Measurements from ENCODE around the gene CMTM4. TPM values are rescaled to one million over a fixed set of nuclear protein-coding genes. Genes with fewer than 3 reads are reported as not detected.

The CMTM4 gene
- total and polyA plus RNA-seq, 11 donors, result 4.5 to 22.5 (median 12.2) TPM

GRCh38 chr16:66592814-66593213 is 103.7 kb downstream of the CMTM4 start:
- H3K27me3 ChIP-seq, result no peaks in the 10 kb centered on the region
- H3K36me3 ChIP-seq, result no peaks in the 10 kb centered on the region
- H3K4me1 ChIP-seq, result peaks cover 0 to 21% (median 0%) of the 10 kb centered on the region in 12 donors
- H3K27ac ChIP-seq, result no peak overlapping the region
- intact Hi-C loops (cut with DNase I), result no loop called here
- peaks cover 0 to 4% (median 0%) of the 10 kb centered on the region in 12 donors for H3K9me3 ChIP-seq
- TF ChIP-seq, protein P1, sequence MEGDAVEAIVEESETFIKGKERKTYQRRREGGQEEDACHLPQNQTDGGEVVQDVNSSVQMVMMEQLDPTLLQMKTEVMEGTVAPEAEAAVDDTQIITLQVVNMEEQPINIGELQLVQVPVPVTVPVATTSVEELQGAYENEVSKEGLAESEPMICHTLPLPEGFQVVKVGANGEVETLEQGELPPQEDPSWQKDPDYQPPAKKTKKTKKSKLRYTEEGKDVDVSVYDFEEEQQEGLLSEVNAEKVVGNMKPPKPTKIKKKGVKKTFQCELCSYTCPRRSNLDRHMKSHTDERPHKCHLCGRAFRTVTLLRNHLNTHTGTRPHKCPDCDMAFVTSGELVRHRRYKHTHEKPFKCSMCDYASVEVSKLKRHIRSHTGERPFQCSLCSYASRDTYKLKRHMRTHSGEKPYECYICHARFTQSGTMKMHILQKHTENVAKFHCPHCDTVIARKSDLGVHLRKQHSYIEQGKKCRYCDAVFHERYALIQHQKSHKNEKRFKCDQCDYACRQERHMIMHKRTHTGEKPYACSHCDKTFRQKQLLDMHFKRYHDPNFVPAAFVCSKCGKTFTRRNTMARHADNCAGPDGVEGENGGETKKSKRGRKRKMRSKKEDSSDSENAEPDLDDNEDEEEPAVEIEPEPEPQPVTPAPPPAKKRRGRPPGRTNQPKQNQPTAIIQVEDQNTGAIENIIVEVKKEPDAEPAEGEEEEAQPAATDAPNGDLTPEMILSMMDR (IDR thresholded peaks at IDR 0.05), result no peak
- TF ChIP-seq POLR2A (IDR thresholded peaks at IDR 0.05), result no peak
- no peak overlapping the region for H3K4me3 ChIP-seq
- ATAC-seq (no peak), DNase-seq (no peak)
- 94 to 99% (median 97%) methylated on average over 3 of the region's 3 CpGs for WGBS, 4 donors

- ATAC-seq (no peak), DNase-seq (no peak)
- no peak for TF ChIP-seq POLR2A (IDR thresholded peaks at IDR 0.05)
- TF ChIP-seq, protein P1 (IDR thresholded peaks at IDR 0.05), result no peak
- Histone ChIP-seq H3K36me3 (no peaks in the 10 kb centered on the region), H3K27me3 (no peaks in the 10 kb centered on the region), H3K4me1 (peaks cover 0 to 27% (median under 1%) of the 10 kb centered on the region in 12 donors), H3K27ac (no peak overlapping the region), H3K4me3 (no peak overlapping the region), H3K9me3 (peaks cover 0 to 4% (median 0%) of the 10 kb centered on the region in 12 donors)
- 86 to 94% (median 89%) methylated on average over 3 of the region's 3 CpGs for WGBS, 4 donors
- intact Hi-C loops (cut with DNase I), result no loop called here
Observed at GRCh38 chr16:66592241-66592640, 104.3 kb downstream of the CMTM4 start.

DNA sequence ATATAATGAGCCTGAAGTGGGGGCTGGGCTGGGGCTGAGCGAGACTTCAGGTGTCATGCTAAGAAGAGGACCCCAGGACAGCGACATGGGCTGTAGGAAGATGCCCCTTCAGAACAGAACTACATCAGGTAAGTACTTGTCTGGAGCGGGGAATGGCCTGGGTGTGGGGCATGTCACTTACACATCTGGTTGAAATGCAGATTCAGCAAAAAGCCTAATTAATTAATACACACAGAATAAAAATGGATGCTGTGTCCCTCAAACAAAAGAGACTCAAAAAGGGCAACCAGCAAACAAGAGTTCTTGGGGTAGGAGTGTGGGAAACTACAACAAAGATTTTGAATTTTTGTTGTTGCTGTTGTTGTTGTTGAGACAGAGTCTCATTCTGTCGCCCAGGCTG is 105.5 kb downstream of the CMTM4 start:
- H3K27me3 ChIP-seq, result no peaks in the 10 kb centered on the region
- peaks cover 0 to 4% (median 0%) of the 10 kb centered on the region in 12 donors for H3K9me3 ChIP-seq
- ATAC-seq (no peak), DNase-seq (no peak)
- no peak for TF ChIP-seq POLR2A (IDR thresholded peaks at IDR 0.05)
- TF ChIP-seq, protein P1 (IDR thresholded peaks at IDR 0.05), result no peak
- WGBS, 4 donors, result 83 to 95% (median 94%) methylated on average over 4 of the region's 4 CpGs
- H3K4me1 ChIP-seq, result peaks cover 0 to 39% (median 4%) of the 10 kb centered on the region in 12 donors
- no peak overlapping the region for H3K27ac ChIP-seq
- intact Hi-C loops (cut with DNase I), result no loop called here
- no peaks in the 10 kb centered on the region for H3K36me3 ChIP-seq
- H3K4me3 ChIP-seq, result no peak overlapping the region

DNA sequence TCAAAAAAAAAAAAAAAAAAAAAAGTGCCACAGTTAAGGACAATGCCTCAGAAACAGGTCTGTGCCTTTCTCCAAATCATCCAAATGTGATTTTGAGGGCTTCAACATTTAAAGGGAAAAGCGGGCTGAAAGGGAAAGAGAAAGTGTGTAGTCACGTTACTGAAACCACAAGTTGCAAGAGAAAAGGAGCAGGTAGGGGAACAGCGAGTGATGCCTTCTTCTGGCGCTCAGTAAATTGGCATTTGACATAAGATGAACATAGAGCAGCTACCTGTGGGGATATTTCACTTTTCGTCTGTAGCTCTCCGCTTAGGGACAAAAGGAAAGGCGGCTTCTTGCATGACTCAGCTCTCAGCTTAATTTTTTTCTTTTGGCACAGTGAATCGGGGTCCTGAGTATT is 106.2 kb downstream of the CMTM4 start:
- no peak for DNase-seq
- Histone ChIP-seq H3K4me1 (peaks cover 0 to 46% (median 6%) of the 10 kb centered on the region in 12 donors), H3K27me3 (no peaks in the 10 kb centered on the region), H3K27ac (no peak overlapping the region), H3K9me3 (peaks cover 0 to 4% (median 0%) of the 10 kb centered on the region in 12 donors), H3K36me3 (no peaks in the 10 kb centered on the region), H3K4me3 (peak overlapping the region in 1 of 12 donors; percentile 25)
- intact Hi-C loops (cut with DNase I), result no loop called here
- ATAC-seq, result no peak
- no peak for TF ChIP-seq POLR2A (IDR thresholded peaks at IDR 0.05)
- TF ChIP-seq, protein P1 (IDR thresholded peaks at IDR 0.05), result no peak
- WGBS, 4 donors, result 85 to 91% (median 89%) methylated on average over 8 of the region's 8 CpGs
